Suppressor macrophage treated with lipopolysaccharide for 1 hour (primary cell): Measurements from ENCODE around the gene RPL7L1.
A peak's percentile ranks its signal among the peaks of the same experiment; 100 is the strongest.
"Not testable (repeated sequence)": the region's sequence is repeated elsewhere in the genome, so short reads cannot be mapped to it uniquely, and the experiment has no call there.

Source experiments
- DNase-seq, 3 donors: peaks; one replicate each; pipeline ENCODE4 v3.0.0-alpha.2; 2020 to 2022

The RPL7L1 gene

GRCh38 chr6:42894041-42894828 lies 14.8 kb downstream of the RPL7L1 start:
- not testable (repeated sequence) for DNase-seq

DNA sequence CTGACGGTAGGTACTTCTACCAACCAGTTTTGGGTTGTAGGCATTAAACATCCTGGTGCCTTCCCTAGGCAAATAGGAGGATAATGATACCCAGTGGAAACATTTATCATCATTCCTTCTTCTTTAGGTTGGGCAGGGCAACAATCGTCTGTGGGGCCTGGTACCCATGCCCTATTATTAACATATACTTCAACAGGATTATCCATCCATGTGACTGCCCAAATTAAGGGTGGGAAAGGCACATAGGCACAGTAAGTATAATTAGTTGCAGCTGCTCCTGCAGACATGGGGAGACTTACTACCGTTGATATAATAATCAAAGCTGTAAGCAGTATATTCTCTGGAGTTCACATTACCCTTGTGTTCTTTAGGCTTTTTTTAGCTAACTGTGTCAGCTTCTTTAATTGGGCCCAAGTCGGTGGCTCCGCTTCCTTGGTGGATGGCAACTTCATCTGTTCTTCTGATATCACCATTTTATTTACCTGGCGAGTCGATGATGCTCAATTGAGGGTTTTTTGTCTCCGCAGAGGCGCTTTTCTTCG lies 16.8 kb downstream of the RPL7L1 start:
- DNase-seq = no peak

DNA sequence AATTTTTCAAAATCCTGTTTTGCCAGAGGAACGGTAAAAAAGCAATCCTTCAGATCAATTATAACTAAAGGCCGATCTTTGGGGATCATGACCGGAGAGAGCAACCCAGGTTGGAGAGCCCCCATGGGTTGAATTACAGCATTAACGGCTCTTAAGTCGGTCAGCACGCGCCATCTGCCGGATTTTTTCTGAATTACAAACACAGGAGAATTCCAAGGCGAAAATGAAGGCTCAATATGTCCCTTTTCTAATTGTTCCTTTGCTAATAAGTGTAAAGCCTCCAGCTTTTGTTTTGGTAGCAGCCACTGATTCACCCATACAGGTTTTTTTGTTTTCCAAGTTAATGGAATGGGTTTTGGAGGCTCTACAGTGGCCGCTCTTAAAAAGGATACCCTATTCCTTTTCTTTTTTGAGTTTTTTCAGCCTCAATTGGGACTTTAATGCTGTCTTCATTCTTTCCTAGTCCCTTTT lies 19.5 kb downstream of the RPL7L1 start:
- DNase-seq = peak; percentile 83 to 87 (median 84)

DNA sequence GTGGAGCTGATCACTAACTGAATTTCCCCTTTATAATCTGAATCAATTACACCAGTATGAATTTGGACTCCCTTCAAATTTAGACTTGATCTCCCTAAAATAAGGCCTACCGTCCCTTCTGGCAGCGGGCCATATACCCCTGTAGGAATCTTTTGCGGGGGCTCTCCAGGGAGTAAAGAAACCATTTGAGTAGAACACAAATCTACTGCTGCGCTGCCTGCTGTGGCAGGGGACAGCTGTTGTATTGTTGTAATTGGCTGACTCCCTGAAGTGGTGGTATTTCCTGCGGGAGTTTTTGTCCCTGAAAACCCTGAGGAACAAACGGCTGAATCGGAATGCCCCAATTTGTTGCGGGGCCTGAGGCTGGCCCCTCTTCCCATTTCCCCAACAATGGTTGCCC lies 20.5 kb downstream of the RPL7L1 start:
- DNase-seq = no peak

DNA sequence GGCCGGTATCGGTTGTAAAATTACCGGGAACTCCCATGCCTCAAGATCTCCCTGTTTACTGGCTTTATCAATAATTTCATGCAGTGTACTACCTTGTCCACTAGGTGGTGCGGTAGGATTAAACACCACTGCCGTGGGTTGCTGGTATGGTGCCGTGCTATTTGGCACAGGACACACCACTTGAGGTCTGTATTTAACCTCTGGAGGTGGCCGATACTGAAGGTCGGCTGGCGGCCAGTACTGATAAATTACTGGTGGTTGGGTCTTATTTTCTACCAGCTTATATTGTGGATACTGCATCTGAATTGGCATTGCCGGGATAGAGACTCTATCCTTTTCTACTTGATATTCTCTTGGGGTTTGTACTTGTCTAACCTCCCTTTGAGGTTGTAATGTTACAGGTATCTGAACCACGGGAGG lies 22.1 kb downstream of the RPL7L1 start:
- DNase-seq = peak; percentile 85 to 94 (median 91)

DNA sequence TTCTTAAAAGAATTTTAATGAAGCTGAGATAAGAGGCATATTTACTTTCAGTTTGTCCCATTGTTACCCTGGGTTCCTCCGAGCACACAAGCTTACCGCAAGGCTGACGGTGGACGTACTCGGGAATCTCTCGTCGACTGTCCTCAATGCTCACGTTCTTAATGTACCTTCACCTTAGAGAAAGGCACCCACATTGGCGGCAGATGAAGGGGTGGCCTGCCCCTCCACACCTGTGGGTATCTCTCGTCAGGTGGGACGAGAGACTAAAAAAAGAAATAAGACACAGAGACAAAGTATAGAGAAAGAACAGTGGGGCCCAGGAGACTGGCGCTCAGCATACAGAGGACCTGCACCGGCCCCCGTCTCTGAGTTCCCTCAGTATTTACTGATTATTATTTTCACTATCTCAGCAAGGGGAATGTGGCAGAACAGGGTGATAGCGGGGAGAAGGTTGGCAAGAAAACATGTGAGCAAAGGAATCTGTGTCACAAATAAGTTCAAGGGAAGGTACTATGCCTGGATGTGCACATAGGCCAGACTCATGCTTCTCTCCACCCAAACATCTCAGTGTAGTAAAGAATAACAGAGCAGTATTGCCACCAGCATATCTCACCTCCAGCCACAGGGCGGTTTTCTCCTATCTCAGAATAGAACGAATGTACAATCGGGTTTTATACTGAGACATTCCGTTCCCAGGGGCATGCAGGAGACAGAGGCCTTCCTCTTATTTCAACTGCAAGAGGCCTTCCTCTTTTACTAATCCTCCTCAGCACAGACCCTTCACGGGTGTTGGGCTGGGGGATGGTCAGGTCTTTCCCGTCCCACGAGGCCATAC lies 23.2 kb downstream of the RPL7L1 start:
- not testable (repeated sequence) for DNase-seq

DNA sequence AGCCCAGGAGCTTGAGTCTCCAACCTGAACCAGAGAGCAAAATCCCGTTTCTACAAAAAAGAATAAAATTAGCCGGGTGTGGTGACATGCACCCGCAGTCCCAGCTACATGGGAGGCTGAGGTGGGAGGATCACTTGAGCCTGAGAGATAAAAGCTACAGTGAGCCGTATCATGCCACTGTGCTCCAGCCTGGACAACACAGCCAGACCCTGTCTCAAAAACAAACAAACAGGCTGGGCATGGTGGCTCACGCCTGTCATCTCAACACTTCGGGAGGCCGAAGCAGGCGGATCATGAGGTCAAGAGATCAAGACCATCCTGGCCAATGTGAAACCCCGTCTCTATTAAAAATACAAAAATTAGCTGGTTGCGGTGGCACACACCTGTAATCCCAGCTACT lies 25.1 kb downstream of the RPL7L1 start:
- DNase-seq = no peak

GRCh38 chr6:42907336-42907735 lies 27.9 kb downstream of the RPL7L1 start:
- no peak for DNase-seq

DNA sequence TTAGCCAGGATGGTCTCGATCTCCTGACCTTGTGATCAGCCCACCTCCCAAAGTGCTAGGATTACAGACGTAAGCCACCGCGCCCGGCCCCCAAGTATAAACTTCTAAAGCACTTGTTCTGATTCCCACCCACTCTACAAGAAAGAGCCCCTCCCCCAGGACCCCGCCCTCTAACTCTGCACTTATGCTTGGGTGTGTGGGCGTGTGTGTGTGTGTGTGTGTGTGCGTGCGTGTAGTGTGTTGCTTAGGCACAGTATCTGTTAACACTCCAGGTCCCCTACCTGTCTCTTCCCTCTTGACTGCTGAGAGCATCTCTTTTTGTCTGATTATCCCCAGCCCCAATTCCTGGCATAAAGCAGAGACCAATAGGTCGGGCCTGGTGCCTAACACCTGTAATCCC lies 30.4 kb downstream of the RPL7L1 start:
- DNase-seq = no peak

DNA sequence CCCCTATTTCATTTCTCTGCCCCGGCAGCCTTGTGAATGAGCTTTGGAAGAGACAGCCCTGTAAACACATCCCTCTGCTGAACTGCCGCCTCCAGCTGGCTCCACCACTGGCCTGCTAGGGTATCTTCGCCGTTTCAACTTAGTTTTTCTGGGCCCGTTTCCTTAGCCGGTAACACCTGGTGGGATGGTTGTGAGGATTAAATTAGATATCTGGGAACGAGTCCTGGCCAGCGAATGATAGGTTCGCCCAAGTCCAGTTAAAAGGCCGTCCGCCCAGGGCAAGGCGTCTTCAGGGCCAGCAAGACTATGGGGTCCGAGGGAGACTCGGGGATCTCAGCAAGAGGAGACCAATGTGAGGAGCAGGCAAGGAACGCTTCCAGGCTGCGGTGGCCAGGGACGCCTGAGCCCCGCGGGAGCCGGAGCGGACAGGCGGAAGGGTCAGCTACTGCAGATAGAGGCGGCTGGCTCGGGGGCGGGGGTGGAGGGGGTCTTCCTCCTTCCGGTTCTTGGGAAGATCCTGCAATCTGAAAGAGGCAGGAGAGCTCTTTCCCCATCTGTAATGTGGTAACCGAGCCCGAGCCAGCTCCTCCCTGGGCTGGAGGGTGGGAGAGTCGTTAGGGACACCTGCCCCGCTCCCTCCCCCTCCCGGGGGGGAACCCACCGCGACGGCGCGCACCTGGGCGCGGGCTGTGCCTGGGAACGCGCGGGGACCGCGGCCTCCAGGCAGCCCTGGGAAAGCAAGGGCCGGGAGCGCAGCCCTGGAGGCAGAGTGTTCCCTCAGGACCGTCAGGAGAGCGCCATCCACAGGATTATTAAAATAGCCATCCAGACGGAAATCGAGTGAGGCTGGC lies 32.0 kb downstream of the RPL7L1 start:
- peak in 1 of 3 donors; percentile 6 for DNase-seq

DNA sequence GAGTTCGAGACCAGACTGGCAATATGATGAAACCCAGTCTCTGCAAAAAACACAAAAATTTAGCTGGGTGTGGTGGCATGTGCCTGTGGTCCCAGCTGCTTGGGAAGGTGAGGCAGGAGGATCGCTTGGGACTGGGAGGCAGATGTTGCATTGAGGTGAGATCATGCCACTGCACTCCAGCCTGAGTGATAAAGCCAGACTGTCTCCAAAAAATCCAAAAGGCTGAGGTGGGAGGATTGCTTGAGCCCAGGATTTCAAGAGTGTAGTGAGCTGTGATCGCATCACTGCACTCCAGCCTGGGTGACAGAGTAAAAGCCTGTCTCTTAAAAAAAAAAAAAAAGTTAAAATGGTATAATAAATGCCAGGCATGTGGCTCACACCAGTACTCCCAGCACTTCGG lies 35.1 kb downstream of the RPL7L1 start:
- no peak for DNase-seq

GRCh38 chr6:42915732-42916131 lies 36.3 kb downstream of the RPL7L1 start, which contains the start of gene PTCRA:
Gene PTCRA (plus strand): TSS chr6:42916053. CDS start chr6:42916070, 17 bp downstream.
- DNase-seq = no peak

GRCh38 chr6:42916288-42916687 lies 36.9 kb downstream of the RPL7L1 start:
- no peak for DNase-seq

DNA sequence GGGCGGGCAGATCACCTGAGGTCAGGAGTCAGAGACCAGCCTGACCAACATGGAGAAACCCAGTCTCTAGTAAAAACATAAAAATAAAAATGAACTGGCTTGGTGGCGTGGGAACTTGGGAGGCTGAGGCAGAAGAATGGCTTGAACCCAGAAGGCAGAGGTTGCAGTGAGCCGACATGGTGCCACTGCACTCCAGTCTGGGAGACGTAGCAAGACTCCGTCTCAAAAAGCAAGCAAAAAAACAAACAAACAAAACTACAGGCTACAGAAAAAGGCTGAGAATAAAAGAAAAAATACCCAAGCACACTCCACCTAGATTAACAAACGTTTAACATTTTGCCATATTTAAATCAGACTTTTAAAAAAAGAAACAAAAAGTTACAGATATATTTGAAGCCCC lies 42.4 kb downstream of the RPL7L1 start:
- DNase-seq = no peak

GRCh38 chr6:42923666-42924065 lies 44.2 kb downstream of the RPL7L1 start:
- DNase-seq = peak; percentile 44 to 79 (median 75)

DNA sequence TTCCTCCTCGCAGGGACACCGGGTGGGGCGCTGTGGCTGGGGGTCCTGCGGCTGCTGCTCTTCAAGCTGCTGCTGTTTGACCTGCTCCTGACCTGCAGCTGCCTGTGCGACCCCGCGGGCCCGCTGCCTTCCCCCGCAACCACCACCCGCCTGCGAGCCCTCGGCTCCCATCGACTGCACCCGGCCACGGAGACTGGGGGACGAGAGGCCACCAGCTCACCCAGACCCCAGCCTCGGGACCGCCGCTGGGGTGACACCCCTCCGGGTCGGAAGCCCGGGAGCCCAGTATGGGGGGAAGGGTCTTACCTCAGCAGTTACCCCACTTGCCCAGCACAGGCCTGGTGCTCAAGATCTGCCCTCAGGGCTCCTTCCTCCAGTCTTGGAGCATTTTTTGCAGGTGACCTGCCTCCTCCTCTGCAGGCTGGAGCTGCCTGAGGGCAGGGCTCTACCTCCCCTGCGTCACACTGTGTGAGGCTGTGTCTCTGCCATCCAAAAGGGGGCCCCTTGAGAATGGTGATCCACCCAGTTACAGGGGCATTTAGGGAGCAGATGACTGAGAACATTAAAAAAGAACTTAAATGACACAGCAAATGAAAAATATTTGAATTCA lies 45.9 kb downstream of the RPL7L1 start:
- DNase-seq = no peak

DNA sequence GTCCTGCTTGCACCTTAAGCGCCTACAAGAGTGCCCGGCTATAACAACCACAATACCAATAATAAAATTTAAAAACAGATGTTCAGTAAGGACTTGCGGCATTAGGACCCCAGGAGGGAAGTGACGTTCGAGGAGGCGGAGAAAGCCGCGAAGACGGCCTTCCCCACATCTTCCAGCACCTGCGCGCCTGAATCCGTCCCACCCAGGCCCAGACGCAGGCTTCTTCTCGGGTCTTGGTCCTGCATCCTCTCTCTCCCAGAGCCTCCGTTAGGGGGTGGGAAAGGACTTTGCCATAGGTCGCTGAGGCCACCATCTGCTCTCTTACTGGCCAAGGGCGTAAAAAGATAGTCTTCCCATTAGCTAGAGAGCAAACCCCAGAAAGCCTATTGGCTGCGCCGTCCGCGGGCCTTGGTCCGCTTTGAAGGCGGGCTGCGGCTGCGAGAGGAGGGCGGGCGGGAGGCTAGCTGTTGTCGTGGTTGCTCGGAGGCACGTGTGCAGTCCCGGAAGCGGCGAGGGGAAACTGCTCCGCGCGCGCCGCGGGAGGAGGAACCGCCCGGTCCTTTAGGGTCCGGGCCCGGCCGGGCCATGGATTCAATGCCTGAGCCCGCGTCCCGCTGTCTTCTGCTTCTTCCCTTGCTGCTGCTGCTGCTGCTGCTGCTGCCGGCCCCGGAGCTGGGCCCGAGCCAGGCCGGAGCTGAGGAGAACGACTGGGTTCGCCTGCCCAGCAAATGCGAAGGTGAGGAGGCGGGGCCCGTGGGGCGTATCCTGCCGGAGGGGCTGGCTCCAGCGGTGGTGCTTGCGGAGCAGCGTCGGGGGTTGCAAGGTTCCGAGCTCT lies 49.8 kb downstream of the RPL7L1 start, which contains the start of gene CNPY3:
CNPY3 (plus strand) TSS at position 495 of the 835 bp plus-strand sequence; CDS start at position 586, 91 bp downstream.
- DNase-seq = peak; percentile 94 to 95 (median 95)

DNA sequence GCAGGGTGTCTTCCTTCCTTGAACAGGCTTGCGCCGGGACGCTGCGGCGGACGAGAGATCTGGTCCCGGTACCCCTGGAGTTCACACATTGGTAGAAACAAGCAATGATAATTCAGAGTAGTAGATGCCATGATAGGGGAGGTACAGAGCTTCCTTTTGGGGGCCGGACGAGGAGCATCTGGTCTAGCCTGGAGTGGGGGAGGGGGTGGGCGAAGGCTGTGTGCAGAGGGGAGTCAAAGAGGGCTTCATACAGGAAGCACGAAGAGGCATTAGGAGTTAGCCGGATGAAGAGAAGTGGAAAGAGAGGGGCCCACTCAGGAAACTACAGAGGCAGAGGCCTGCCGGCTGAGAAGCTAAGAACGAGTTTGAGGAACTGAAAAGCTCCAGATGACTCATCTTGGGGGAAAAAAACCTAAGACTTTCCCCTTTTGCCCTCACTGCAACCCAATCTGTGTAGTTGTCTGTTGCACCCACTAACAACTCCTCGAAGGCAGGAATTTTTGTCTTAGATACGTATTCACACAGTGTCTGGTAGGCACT lies 50.5 kb downstream of the RPL7L1 start:
- DNase-seq = peak; percentile 89 to 97 (median 95)

DNA sequence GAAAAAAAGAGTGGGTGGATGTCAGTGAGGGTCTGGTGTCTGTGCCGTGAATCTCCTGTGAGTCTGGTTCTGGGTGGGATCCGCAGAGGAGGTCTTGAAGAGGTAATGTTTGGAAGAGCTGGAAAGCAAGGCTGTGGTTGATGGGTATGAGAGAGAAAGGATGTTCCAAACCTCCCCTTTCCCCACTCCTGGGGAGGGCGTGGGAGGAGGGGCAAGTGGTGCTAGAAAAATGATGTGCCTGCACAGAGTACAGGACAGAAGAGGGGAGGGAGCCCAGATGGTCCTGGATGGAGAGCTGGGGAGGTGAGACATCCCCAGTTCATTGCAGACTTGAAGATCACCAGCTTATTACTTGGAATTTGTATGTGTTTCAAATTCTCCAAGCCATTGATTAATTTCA lies 53.0 kb downstream of the RPL7L1 start:
- DNase-seq = no peak

GRCh38 chr6:42933205-42933604 lies 53.8 kb downstream of the RPL7L1 start:
- peak; percentile 68 to 84 (median 70) for DNase-seq

DNA sequence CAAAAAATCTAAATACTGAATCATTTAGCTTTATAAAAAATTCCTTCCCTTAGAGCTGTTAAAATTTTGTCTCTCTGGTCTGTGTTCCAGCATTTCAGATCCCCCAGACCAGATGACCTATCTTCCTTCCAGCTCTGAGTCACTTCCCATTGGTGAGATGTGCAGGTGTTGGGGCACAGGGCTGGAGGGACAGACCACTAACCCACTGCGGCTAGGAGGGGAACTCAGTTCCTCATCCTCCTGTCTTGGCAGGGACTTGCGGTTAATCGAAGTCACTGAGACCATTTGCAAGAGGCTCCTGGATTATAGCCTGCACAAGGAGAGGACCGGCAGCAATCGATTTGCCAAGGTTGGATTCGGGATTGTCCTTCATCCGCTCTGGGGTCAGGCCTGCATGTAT lies 55.9 kb downstream of the RPL7L1 start:
- DNase-seq = no peak
